Dedifferentiated amniotic fluid mesenchymal stem cell (primary cell): ENCODE results near the gene AQP11.
"Not testable (repeated sequence)": the region's sequence is repeated elsewhere in the genome, so short reads cannot be mapped to it uniquely, and the experiment has no call there.

Experiments used
- DNase-seq: peaks from one replicate; pipeline ENCODE4 v3.0.0-alpha.2; 2016; ENCODE audit errors: extremely low spot score

The AQP11 gene

GRCh38 chr11:77592727-77593126 is 3.0 kb downstream of the AQP11 start:
- DNase-seq, result no peak

GRCh38 chr11:77593883-77594282 is 4.1 kb downstream of the AQP11 start:
- no peak for DNase-seq

GRCh38 chr11:77596626-77597025 is 6.9 kb downstream of the AQP11 start:
- peak; percentile 85 for DNase-seq

- DNase-seq, result no peak
These were observed 8.4 kb downstream of the AQP11 start for GRCh38 chr11:77598195-77598594.

GRCh38 chr11:77602381-77603088 is 12.8 kb downstream of the AQP11 start:
- peak; percentile 86 for DNase-seq

- DNase-seq, result no peak
These were observed 14.5 kb downstream of the AQP11 start for GRCh38 chr11:77604281-77604680.

GRCh38 chr11:77609234-77609633 is 19.5 kb downstream of the AQP11 start:
- no peak for DNase-seq

GRCh38 chr11:77611921-77612320 is 22.2 kb downstream of the AQP11 start:
- DNase-seq, result no peak

GRCh38 chr11:77617892-77618291 is 28.1 kb downstream of the AQP11 start:
- DNase-seq, result no peak

- DNase-seq, result peak; percentile 63
These were observed 29.9 kb downstream of the AQP11 start for GRCh38 chr11:77619576-77620198.

GRCh38 chr11:77630157-77630710 is 40.5 kb downstream of the AQP11 start:
- no peak for DNase-seq

- not testable (repeated sequence) for DNase-seq
These were observed 44.2 kb downstream of the AQP11 start for GRCh38 chr11:77633926-77634325.

GRCh38 chr11:77636731-77637344 is 47.1 kb downstream of the AQP11 start:
- no peak for DNase-seq

GRCh38 chr11:77637345-77638165 is 47.8 kb downstream of the AQP11 start, which contains the start of gene CLNS1A:
Gene CLNS1A (minus strand): TSS chr11:77637794. CDS start chr11:77637714, 80 bp downstream.
- peak; percentile 86 for DNase-seq

GRCh38 chr11:77642228-77642627 is 52.5 kb downstream of the AQP11 start:
- no peak for DNase-seq

GRCh38 chr11:77644887-77645286 is 55.1 kb downstream of the AQP11 start:
- no peak for DNase-seq

GRCh38 chr11:77647654-77648305 is 58.0 kb downstream of the AQP11 start:
- DNase-seq, result no peak

- no peak for DNase-seq
These were observed 60.4 kb downstream of the AQP11 start for GRCh38 chr11:77650123-77650522.

GRCh38 chr11:77654770-77655434 is 65.1 kb downstream of the AQP11 start:
- no peak for DNase-seq

- DNase-seq, result no peak
These were observed 66.6 kb downstream of the AQP11 start for GRCh38 chr11:77656362-77656761.
